Kidney (tissue), 14 donors: ENCODE results near the gene ACSL5. TPM values are rescaled to one million over a fixed set of nuclear protein-coding genes. Genes with fewer than 3 reads are reported as not detected.

ENCODE experiments used
- DNase-seq, 5 donors: peaks; one replicate each; pipeline ENCODE4 v3.0.0-alpha.2; 2013 to 2020
- FAIRE-seq: peaks from 2 replicates; lab custom pipeline; 2012; peaks lifted over from hg19 to GRCh38; lab: Jason Lieb, UNC
- H3K27ac ChIP-seq, 2 donors: one replicate each; pipeline ENCODE4 v1.7.0; 2013; ENCODE audit warnings: low read depth in 2 of 2, low read length in 2 of 2, inconsistent platforms in 1 of 2
- H3K27me3 ChIP-seq: one replicate; pipeline ENCODE4 v1.7.1; 2013; ENCODE audit warnings: low read length, inconsistent platforms; ENCODE audit not compliant: control insufficient read depth, insufficient read depth
- H3K36me3 ChIP-seq, 3 donors: one replicate each; pipeline versions ENCODE4 v1.7.0 to v1.7.1; 2013; ENCODE audit warnings: low read length in 3 of 3, control low read depth in 1 of 3, inconsistent platforms in 1 of 3; ENCODE audit not compliant: insufficient read depth in 3 of 3, control insufficient read depth in 2 of 3
- H3K4me1 ChIP-seq, 3 donors: one replicate each; pipeline versions ENCODE4 v1.7.0 to v1.7.1; 2013; ENCODE audit warnings: low read length in 3 of 3, inconsistent platforms in 1 of 3, low read depth in 1 of 3; ENCODE audit not compliant: control insufficient read depth in 2 of 3, insufficient read depth in 2 of 3
- H3K4me3 ChIP-seq, 3 donors: one replicate each; pipeline versions ENCODE4 v1.7.0 to v1.8.1; 2013; ENCODE audit warnings: low read length in 3 of 3, control low read depth in 1 of 3, inconsistent platforms in 1 of 3
- H3K9ac ChIP-seq, 3 donors: one replicate each; pipeline versions ENCODE4 v1.7.0 to v1.7.1; 2013; ENCODE audit warnings: low read length in 3 of 3, control low read depth in 1 of 3, inconsistent platforms in 1 of 3
- H3K9me3 ChIP-seq, 3 donors: one replicate each; pipeline versions ENCODE4 v1.7.0 to v1.7.1; 2013; ENCODE audit warnings: low read length in 3 of 3, control low read depth in 1 of 3, inconsistent platforms in 1 of 3; ENCODE audit not compliant: control insufficient read depth in 2 of 3, insufficient read depth in 1 of 3
- CTCF ChIP-seq: IDR thresholded peaks from 3 replicates; pipeline ENCODE4 v1.5.1; 2012; ENCODE audit warnings: mild to moderate bottlenecking, moderate library complexity, borderline replicate concordance; ENCODE audit not compliant: insufficient read depth; ENCODE audit errors: extremely low read depth
- intact Hi-C: fragments of 100-400 bp; cut with DNase I; formaldehyde crosslinking; loops from one replicate; pipeline ENCODE4 v1.11.1; 2022
- polyA plus RNA-seq: library from polyadenylated mRNA; stranded (reverse); fragments of 350-450 nt; fragmentation: Illumina TruSeq; extraction: RNeasy Lipid Tissue Mini Kit (QIAGEN cat#74804); gene quantifications from one replicate; pipeline ENCODE4 v1.2.3, GENCODE V29; 2014; ENCODE audit warnings: low read depth, low replicate concordance; ENCODE audit not compliant: insufficient read depth
- total RNA-seq: library from RNA; stranded (reverse); fragmentation: NEBNext Ultra II Directional; extraction: Animal tissue kit (Norgen Biotek cat#: 25700); gene quantifications from one replicate; pipeline ENCODE4 v1.2.1, GENCODE V29; 2021
- donor health status: control.
- donor health status: control.
- donor health status: control.
- donor health status: control.
- donor health status: control.
- donor health status: DM: yes; HTN: yes; CAD: no.
- donor health status: Normal renal cell carcinoma (clear cell type).

Gene ACSL5
- total and polyA plus RNA-seq, 2 donors from 2014 or later, result 5.6 to 21.8 TPM

DNA sequence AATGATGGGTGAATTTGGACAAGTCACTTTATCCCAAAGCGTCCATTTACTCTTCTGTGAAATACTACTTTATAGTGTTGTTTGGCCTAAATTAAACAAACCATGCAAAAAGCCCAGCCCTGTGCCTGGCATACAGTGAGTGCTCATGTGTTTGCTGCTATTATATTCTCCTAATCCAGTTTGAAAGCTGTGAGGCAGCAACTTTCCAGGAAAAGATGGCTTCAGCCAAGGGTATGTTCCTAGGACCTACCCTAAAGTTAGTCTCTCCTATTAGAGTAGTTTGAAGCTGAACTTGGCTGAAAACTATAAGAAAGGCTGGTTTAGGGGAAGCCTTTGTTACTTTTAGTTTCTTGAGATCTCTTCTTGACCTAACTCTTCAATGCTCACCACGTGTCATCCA, 19.9 kb downstream of the ACSL5 start:
- TF ChIP-seq CTCF, result no peak
- intact Hi-C loops, result no loop called here
- no peaks in the 10 kb centered on the region for H3K9me3 ChIP-seq
- H3K4me1 ChIP-seq, result peaks cover 0 to 5% (median 0%) of the 10 kb centered on the region in 3 donors
- no peak for DNase-seq
- H3K27ac ChIP-seq, result no peak overlapping the region
- no peaks in the 10 kb centered on the region for H3K36me3 ChIP-seq
- FAIRE-seq, result no peak
- H3K27me3 ChIP-seq, result no peaks in the 10 kb centered on the region
- H3K9ac ChIP-seq, result no peak overlapping the region
- H3K4me3 ChIP-seq, result no peak overlapping the region

DNA sequence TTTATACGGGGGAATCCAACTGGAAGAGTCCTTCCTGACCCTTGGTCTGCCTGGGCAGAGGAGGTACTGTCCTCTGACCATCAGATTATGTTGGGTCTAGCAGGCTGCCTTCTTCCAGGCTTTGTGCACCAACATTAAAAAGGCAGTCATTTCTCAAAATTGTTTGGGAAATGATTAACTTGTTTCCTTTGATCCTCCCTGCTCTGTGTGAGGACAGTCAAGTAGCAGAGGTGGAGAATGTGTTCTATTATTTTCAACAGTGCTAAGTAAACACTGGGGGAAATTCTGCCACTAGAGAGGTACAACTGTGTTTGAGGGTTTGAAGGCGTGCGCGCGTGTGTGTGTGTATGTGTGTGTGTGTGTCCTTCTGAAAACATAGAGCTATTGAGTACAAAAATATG, 20.6 kb downstream of the ACSL5 start:
- intact Hi-C loops, result no loop called here
- Histone ChIP-seq H3K36me3 (no peaks in the 10 kb centered on the region), H3K4me3 (no peak overlapping the region), H3K9ac (no peak overlapping the region), H3K9me3 (no peaks in the 10 kb centered on the region), H3K27ac (no peak overlapping the region), H3K27me3 (no peaks in the 10 kb centered on the region), H3K4me1 (peaks cover 0 to 2% (median 0%) of the 10 kb centered on the region in 3 donors)
- FAIRE-seq (no peak), DNase-seq (peak in 1 of 5 donors; percentile 22)
- TF ChIP-seq CTCF, result no peak

GRCh38 chr10:112395809-112396530, 22.1 kb downstream of the ACSL5 start:
- FAIRE-seq, result no peak
- no peaks in the 10 kb centered on the region for H3K36me3 ChIP-seq
- no peaks in the 10 kb centered on the region for H3K4me1 ChIP-seq
- no peak for DNase-seq
- H3K4me3 ChIP-seq, result no peak overlapping the region
- TF ChIP-seq CTCF, result no peak
- no peaks in the 10 kb centered on the region for H3K27me3 ChIP-seq
- no peaks in the 10 kb centered on the region for H3K9me3 ChIP-seq
- intact Hi-C loops, result no loop called here
- no peak overlapping the region for H3K9ac ChIP-seq
- H3K27ac ChIP-seq, result no peak overlapping the region

DNA sequence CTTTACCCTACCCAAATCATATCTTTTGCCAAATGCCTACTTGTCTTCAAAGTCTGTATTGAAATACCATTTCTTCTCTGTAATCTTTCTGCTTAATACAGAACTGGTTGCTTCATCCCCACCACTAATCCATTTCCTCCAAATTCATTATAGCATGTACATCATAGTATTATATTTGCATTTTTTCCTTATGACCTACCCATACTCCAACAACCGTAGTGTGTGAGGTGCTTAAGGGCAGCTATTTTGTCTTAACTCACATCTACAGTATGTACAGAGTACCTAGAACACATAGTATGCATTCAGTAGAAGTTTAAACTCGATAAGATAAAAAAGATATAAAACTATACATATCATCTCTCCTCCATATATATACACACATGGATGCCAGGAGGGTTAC, 23.7 kb downstream of the ACSL5 start:
- no peak overlapping the region for H3K9ac ChIP-seq
- no peak for TF ChIP-seq CTCF
- H3K36me3 ChIP-seq, result no peaks in the 10 kb centered on the region
- no peak overlapping the region for H3K4me3 ChIP-seq
- H3K27ac ChIP-seq, result no peak overlapping the region
- FAIRE-seq (no peak), DNase-seq (no peak)
- intact Hi-C loops, result no loop called here
- no peaks in the 10 kb centered on the region for H3K9me3 ChIP-seq
- H3K4me1 ChIP-seq, result no peaks in the 10 kb centered on the region
- no peaks in the 10 kb centered on the region for H3K27me3 ChIP-seq
